ENCODE results near the gene OR8B8.

- TF ChIP-seq POLR2A (IDR thresholded peaks at IDR 0.05) (no peak), CTCF (IDR thresholded peaks at IDR 0.05) (no peak)
Observed at GRCh38 chr11:124442847-124443246, 2.6 kb downstream of the OR8B8 start.
